ENCODE results near the gene SLC35G6.

GRCh38 chr17:7480089-7480384 lies 1.2 kb upstream of the SLC35G6 start:
- TF ChIP-seq POLR2AphosphoS5 (IDR thresholded peaks at IDR 0.05; ENCODE audit: low read depth, low read length), result no peak
- no peak for TF ChIP-seq SIN3A (IDR thresholded peaks at IDR 0.05; ENCODE audit: borderline replicate concordance, insufficient read depth, low read length)
- no peak for TF ChIP-seq TAF1 (IDR thresholded peaks at IDR 0.05; ENCODE audit: borderline replicate concordance, insufficient read depth, low read length)

Data from PFSK-1 (cell line).